Muscle of arm (tissue), 12 donors: ENCODE measurements around the gene ARHGAP31. TPM values are rescaled to one million over a fixed set of nuclear protein-coding genes. Genes with fewer than 3 reads are reported as not detected.
"Not testable (repeated sequence)": the region's sequence is repeated elsewhere in the genome, so short reads cannot be mapped to it uniquely, and the experiment has no call there.

ENCODE experiments used
- DNase-seq: peaks from one replicate; pipeline ENCODE4 v3.0.0-alpha.2; 2013
- polyA plus RNA-seq, 12 donors: library from polyadenylated mRNA; unstranded; fragments of 120-200 nt; gene quantifications; one replicate each; pipeline ENCODE4 v1.2.1, GENCODE V29; 2013; ENCODE audit not compliant: insufficient read length in 12 of 12

Gene ARHGAP31
- polyA plus RNA-seq, 12 donors: 9.2 to 27.1 (median 12.3) TPM; not detected in 1

GRCh38 chr3:119319311-119319710, 25.1 kb downstream of the ARHGAP31 start:
- no peak for DNase-seq

GRCh38 chr3:119320785-119321184, 26.6 kb downstream of the ARHGAP31 start:
- not testable (repeated sequence) for DNase-seq

GRCh38 chr3:119322021-119322834, 28.0 kb downstream of the ARHGAP31 start:
- DNase-seq: no peak

- DNase-seq: peak; percentile 86
Observed at GRCh38 chr3:119322835-119323722, 28.9 kb downstream of the ARHGAP31 start.

- no peak for DNase-seq
Observed at GRCh38 chr3:119323723-119324085, 29.5 kb downstream of the ARHGAP31 start.

- no peak for DNase-seq
Observed at GRCh38 chr3:119324899-119325298, 30.7 kb downstream of the ARHGAP31 start.

GRCh38 chr3:119326976-119327375, 32.8 kb downstream of the ARHGAP31 start:
- no peak for DNase-seq

- DNase-seq: no peak
Observed at GRCh38 chr3:119329551-119329950, 35.4 kb downstream of the ARHGAP31 start.

GRCh38 chr3:119330181-119330580, 36.0 kb downstream of the ARHGAP31 start:
- no peak for DNase-seq

- DNase-seq: no peak
Observed at GRCh38 chr3:119330858-119331257, 36.7 kb downstream of the ARHGAP31 start.

GRCh38 chr3:119331661-119332060, 37.5 kb downstream of the ARHGAP31 start:
- no peak for DNase-seq

GRCh38 chr3:119333773-119334509, 39.8 kb downstream of the ARHGAP31 start:
- DNase-seq: no peak

GRCh38 chr3:119336823-119337222, 42.6 kb downstream of the ARHGAP31 start:
- DNase-seq: no peak

GRCh38 chr3:119337407-119337806, 43.2 kb downstream of the ARHGAP31 start:
- DNase-seq: not testable (repeated sequence)

- no peak for DNase-seq
Observed at GRCh38 chr3:119338754-119339153, 44.6 kb downstream of the ARHGAP31 start.

- DNase-seq: no peak
Observed at GRCh38 chr3:119340014-119340413, 45.8 kb downstream of the ARHGAP31 start.

GRCh38 chr3:119340446-119340845, 46.3 kb downstream of the ARHGAP31 start:
- DNase-seq: no peak

- DNase-seq: no peak
Observed at GRCh38 chr3:119342176-119342575, 48.0 kb downstream of the ARHGAP31 start.

- no peak for DNase-seq
Observed at GRCh38 chr3:119343719-119344118, 49.5 kb downstream of the ARHGAP31 start.

- no peak for DNase-seq
Observed at GRCh38 chr3:119346076-119346496, 51.9 kb downstream of the ARHGAP31 start.

- DNase-seq: no peak
Observed at GRCh38 chr3:119347036-119347435, 52.9 kb downstream of the ARHGAP31 start.
